ENCODE measurements around the gene POLQ. TPM values are rescaled to one million over a fixed set of nuclear protein-coding genes. Genes with fewer than 3 reads are reported as not detected.

Gene POLQ
- total RNA-seq, 1 donor from 2014 or later = 1.0 TPM

- H3K4me3 Mint-ChIP-seq (ENCODE audit: unreplicated experiment) = no peak overlapping the region
- no peaks in the 10 kb centered on the region for H3K9me3 Mint-ChIP-seq (ENCODE audit: low read depth)
- TF ChIP-seq CTCF (IDR thresholded peaks at IDR 0.05) = no peak
- peaks cover 7% of the 10 kb centered on the region for H3K4me1 Mint-ChIP-seq (ENCODE audit: low read depth)
- H3K27me3 Mint-ChIP-seq (ENCODE audit: low read depth) = no peaks in the 10 kb centered on the region
- no peak for DNase-seq (ENCODE audit: low spot score)
- no peaks in the 10 kb centered on the region for H3K36me3 Mint-ChIP-seq (ENCODE audit: low read depth)
- no peak overlapping the region for H3K27ac Mint-ChIP-seq (ENCODE audit: unreplicated experiment)
Observed at GRCh38 chr3:121483290-121483689, 62.5 kb downstream of the POLQ start.

DNA sequence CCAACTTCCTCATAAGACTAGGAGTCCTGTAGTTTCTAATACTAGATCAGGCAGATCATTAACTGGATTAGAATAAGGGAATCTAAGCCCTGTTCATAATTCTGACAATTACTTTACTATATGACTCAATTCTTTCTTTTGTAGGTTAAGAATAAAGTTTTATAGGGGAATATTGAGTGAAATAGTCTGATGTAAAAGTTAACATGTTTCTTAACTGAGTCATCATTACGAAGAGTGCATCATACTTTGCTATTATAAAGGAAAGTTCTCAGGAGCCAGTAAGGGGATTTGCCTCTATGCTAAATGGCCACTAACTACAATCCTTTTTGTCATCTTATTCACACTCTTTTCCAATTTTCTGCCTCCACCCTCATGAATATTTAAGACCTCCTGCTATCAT lies 63.1 kb downstream of the POLQ start:
- H3K4me3 Mint-ChIP-seq (ENCODE audit: unreplicated experiment) = no peak overlapping the region
- no peaks in the 10 kb centered on the region for H3K9me3 Mint-ChIP-seq (ENCODE audit: low read depth)
- no peaks in the 10 kb centered on the region for H3K27me3 Mint-ChIP-seq (ENCODE audit: low read depth)
- no peak for TF ChIP-seq CTCF (IDR thresholded peaks at IDR 0.05)
- no peaks in the 10 kb centered on the region for H3K36me3 Mint-ChIP-seq (ENCODE audit: low read depth)
- peaks cover 13% of the 10 kb centered on the region for H3K4me1 Mint-ChIP-seq (ENCODE audit: low read depth)
- DNase-seq (ENCODE audit: low spot score) = no peak
- peak overlapping the region; percentile 13 for H3K27ac Mint-ChIP-seq (ENCODE audit: unreplicated experiment)

- no peaks in the 10 kb centered on the region for H3K9me3 Mint-ChIP-seq (ENCODE audit: low read depth)
- no peak overlapping the region for H3K4me3 Mint-ChIP-seq (ENCODE audit: unreplicated experiment)
- no peaks in the 10 kb centered on the region for H3K36me3 Mint-ChIP-seq (ENCODE audit: low read depth)
- no peaks in the 10 kb centered on the region for H3K27me3 Mint-ChIP-seq (ENCODE audit: low read depth)
- no peak overlapping the region for H3K27ac Mint-ChIP-seq (ENCODE audit: unreplicated experiment)
- no peak for DNase-seq (ENCODE audit: low spot score)
- H3K4me1 Mint-ChIP-seq (ENCODE audit: low read depth) = peaks cover 15% of the 10 kb centered on the region
- no peak for TF ChIP-seq CTCF (IDR thresholded peaks at IDR 0.05)
Observed at GRCh38 chr3:121481106-121481880, 64.5 kb downstream of the POLQ start.

DNA sequence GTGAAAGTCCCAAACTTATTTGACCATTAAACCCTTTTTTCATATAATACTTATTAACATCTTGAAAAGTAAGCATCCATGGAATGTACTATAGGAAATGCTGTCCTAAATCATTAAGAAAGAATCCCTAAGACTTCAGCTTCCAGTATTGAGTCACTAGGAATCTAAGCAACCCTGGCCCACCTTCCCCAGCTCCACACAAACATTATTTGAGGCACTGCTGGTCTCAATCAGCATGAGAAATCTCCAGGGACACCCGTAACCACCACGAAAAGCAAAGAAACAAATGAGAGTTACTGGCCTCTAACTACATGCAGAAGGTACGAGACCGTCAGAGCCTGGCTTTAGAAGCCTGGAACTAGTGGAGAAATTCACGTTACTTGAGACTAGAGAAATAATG lies 68.2 kb downstream of the POLQ start:
- TF ChIP-seq CTCF (IDR thresholded peaks at IDR 0.05) = no peak
- Mint-ChIP-seq H3K27ac (ENCODE audit: unreplicated experiment) (no peak overlapping the region), H3K4me3 (ENCODE audit: unreplicated experiment) (peak overlapping the region; percentile 10), H3K9me3 (ENCODE audit: low read depth) (no peaks in the 10 kb centered on the region), H3K27me3 (ENCODE audit: low read depth) (no peaks in the 10 kb centered on the region), H3K36me3 (ENCODE audit: low read depth) (no peaks in the 10 kb centered on the region), H3K4me1 (ENCODE audit: low read depth) (peaks cover 10% of the 10 kb centered on the region)
- no peak for DNase-seq (ENCODE audit: low spot score)

DNA sequence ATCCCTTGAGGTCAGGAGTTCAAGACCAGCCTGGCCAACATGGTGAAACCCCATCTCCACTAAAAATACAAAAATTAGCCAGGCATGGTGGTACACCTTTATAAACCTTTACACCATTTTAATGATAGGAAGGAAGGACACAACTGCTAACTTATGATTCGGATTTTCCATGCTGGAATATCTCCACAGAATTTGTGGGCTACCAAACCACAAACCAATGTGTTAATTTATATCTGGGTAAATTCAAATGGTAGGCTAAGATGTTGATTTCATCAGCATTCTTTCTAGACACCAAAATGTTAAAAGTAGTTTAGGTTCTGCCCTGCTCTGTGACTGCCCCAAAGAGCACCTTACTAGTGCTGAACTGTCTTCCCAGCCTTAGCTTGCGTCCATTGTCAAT lies 72.8 kb downstream of the POLQ start:
- Mint-ChIP-seq H3K4me3 (ENCODE audit: unreplicated experiment) (no peak overlapping the region), H3K4me1 (ENCODE audit: low read depth) (peaks cover 5% of the 10 kb centered on the region), H3K9me3 (ENCODE audit: low read depth) (no peaks in the 10 kb centered on the region), H3K36me3 (ENCODE audit: low read depth) (no peaks in the 10 kb centered on the region), H3K27me3 (ENCODE audit: low read depth) (no peaks in the 10 kb centered on the region), H3K27ac (ENCODE audit: unreplicated experiment) (no peak overlapping the region)
- TF ChIP-seq CTCF (IDR thresholded peaks at IDR 0.05) = no peak
- no peak for DNase-seq (ENCODE audit: low spot score)
